K562 (cell line): ENCODE measurements around the gene RAD23B. TPM values are rescaled to one million over a fixed set of nuclear protein-coding genes. Genes with fewer than 3 reads are reported as not detected.

ENCODE experiments used
- ATAC-seq: fragments of 200-7000 bp; cut with Tn5 transposase; 3 replicates; pipeline ENCODE4 v1.9.1; 2020; ENCODE audit warnings: moderate library complexity
- BruUV-seq: library from RNA; stranded (reverse); fragments of 400-500 nt; replicated peaks from 2 replicates; lab custom pipeline; 2021; lab: Mats Ljungman, UMichigan
- CTCF ChIA-PET: fragments of 300-600 bp; formaldehyde crosslinking; extraction: SDS; loops from one replicate; lab custom pipeline; 2021; ENCODE audit warnings: low intra/inter-chr PET ratio; lab: Yijun Ruan, JAX
- POLR2A ChIA-PET: fragments of 300-600, 350-650 bp; sonication (Branson Sonifier 250); formaldehyde crosslinking; extraction: SDS; loops from one replicate; lab custom pipeline; 2021; ENCODE audit warnings: antibody characterized with exemption, inconsistent platforms; lab: Yijun Ruan, JAX
- DNase-seq, 4 experiments: peaks; one replicate each; pipeline versions ENCODE4 v3.0.0 to v3.0.0-alpha.2; 2011 to 2018; ENCODE audit warnings: low spot score in 3 of 4, mixed read lengths in 3 of 4; ENCODE audit errors: extremely low read depth in 1 of 4
- FAIRE-seq: peaks from 2 replicates; lab custom pipeline; 2011; peaks lifted over from hg19 to GRCh38; lab: Jason Lieb, UNC
- H2AFZ ChIP-seq: 2 replicates; pipeline ENCODE4 v1.6.0; 2011; ENCODE audit warnings: low read depth, low read length, control low read depth, inconsistent platforms
- H3K27ac ChIP-seq: fragments of 200-600 bp; 3 replicates; pipeline ENCODE4 v1.8.0; 2011; ENCODE audit warnings: low read depth, mild to moderate bottlenecking, control low read depth, inconsistent platforms, low read length, moderate library complexity, mixed read lengths; ENCODE audit errors: extremely low read depth
- H3K27me3 ChIP-seq, 2 experiments: fragments of 300-600 bp in 1 of 2; 2 replicates in 1 of 2; 3 replicates in 1 of 2; pipeline versions ENCODE4 v1.6.0 to v1.8.0; 2011; ENCODE audit warnings: inconsistent platforms in 2 of 2, low read length in 2 of 2, mild to moderate bottlenecking in 1 of 2, mixed read lengths in 1 of 2, moderate library complexity in 1 of 2; ENCODE audit not compliant: control insufficient read depth in 2 of 2, insufficient read depth in 2 of 2
- H3K36me3 ChIP-seq: fragments of 300-600 bp; 3 replicates; pipeline ENCODE4 v1.8.0; 2011; ENCODE audit warnings: mild to moderate bottlenecking, low read length, inconsistent platforms; ENCODE audit not compliant: control insufficient read depth, insufficient read depth
- H3K4me1 ChIP-seq, 2 experiments: fragments of 200-600 bp in 1 of 2; replicated peaks in 1 of 2; 2 replicates in 1 of 2; 3 replicates in 1 of 2; pipeline versions ENCODE4 v1.5.1 to v1.8.0; 2011; ENCODE audit warnings: inconsistent platforms in 2 of 2, low read length in 2 of 2, mild to moderate bottlenecking in 1 of 2, mixed read lengths in 1 of 2, moderate library complexity in 1 of 2; ENCODE audit not compliant: control insufficient read depth in 2 of 2, insufficient read depth in 2 of 2
- H3K4me2 ChIP-seq: 2 replicates; pipeline ENCODE4 v1.6.1; 2011; ENCODE audit warnings: low read length, control low read depth, inconsistent platforms, mixed read lengths; ENCODE audit not compliant: insufficient read depth
- H3K4me3 ChIP-seq: fragments of 200-600 bp; sonication (generic), shearing (Covaris generic); 2 replicates; pipeline ENCODE4 v1.5.1; 2016; ENCODE audit warnings: control low read depth, inconsistent platforms
- H3K79me2 ChIP-seq: fragments of 200-600 bp; 3 replicates; pipeline ENCODE4 v1.8.0; 2011; ENCODE audit warnings: low read length, inconsistent platforms; ENCODE audit not compliant: control insufficient read depth, insufficient read depth
- H3K9ac ChIP-seq, 2 experiments: 2 replicates each; pipeline versions ENCODE4 v1.6.0 to v1.6.1; 2011; ENCODE audit warnings: low read depth in 2 of 2, low read length in 2 of 2, control low read depth in 1 of 2, inconsistent platforms in 1 of 2, mild to moderate bottlenecking in 1 of 2, mixed read lengths in 1 of 2; ENCODE audit not compliant: insufficient read depth in 1 of 2
- H3K9me1 ChIP-seq: one replicate; pipeline ENCODE4 v1.6.0; 2011; ENCODE audit warnings: inconsistent platforms, mild to moderate bottlenecking, low read length, moderate library complexity; ENCODE audit not compliant: control insufficient read depth, insufficient read depth
- H3K9me3 ChIP-seq: replicated peaks from 2 replicates; pipeline ENCODE4 v1.5.1; 2011; ENCODE audit warnings: low read depth, low read length, inconsistent platforms; ENCODE audit not compliant: control insufficient read depth, insufficient read depth
- H4K20me1 ChIP-seq: replicated peaks from 2 replicates; pipeline ENCODE4 v1.6.1; 2011; ENCODE audit warnings: low read length, inconsistent platforms, mixed read lengths; ENCODE audit not compliant: control insufficient read depth, insufficient read depth
- RNF219 ChIP-seq: fragments of 250-450 bp; sonication (Bioruptor Pico); IDR thresholded peaks from 2 replicates; pipeline ENCODE4 v1.5.0; 2022; ENCODE audit warnings: mild to moderate bottlenecking
- SMARCA5 ChIP-seq: fragments of 450-650 bp; IDR thresholded peaks from 2 replicates; pipeline ENCODE4 v1.6.1; 2016
- SOX6 ChIP-seq: fragments of 450-650 bp; IDR thresholded peaks from 2 replicates; pipeline ENCODE4 v1.6.1; 2014; ENCODE audit warnings: mild to moderate bottlenecking
- ZBTB26 ChIP-seq: fragments of 450-650 bp; formaldehyde crosslinking; IDR thresholded peaks from 2 replicates; pipeline ENCODE4 v1.4.0; 2022; ENCODE audit warnings: missing genetic modification characterization
- WGBS: fragments of 100-300 bp; shearing (Covaris generic); methylation state at CpG from one replicate; pipeline ENCODE4 v1.1.6; 2016; ENCODE audit warnings: low coverage, mixed read lengths; ENCODE audit not compliant: insufficient coverage; ENCODE audit errors: missing lambda C conversion rate; 5-methylcytosine and 5-hydroxymethylcytosine counted together
- in situ Hi-C: fragments of 300-500 bp; cut with MboI; formaldehyde crosslinking; loops from 4 replicates; pipeline ENCODE4 v1.15.0; 2018; ENCODE audit warnings: inconsistent platforms, mixed read lengths
- intact Hi-C: fragments of 100-400 bp; cut with micrococcal nuclease; formaldehyde crosslinking; loops from 2 replicates; pipeline ENCODE4 v1.14.2; 2022
- polyA plus RNA-seq, 8 experiments: library from polyadenylated mRNA; depleted of rRNA in 4 of 8; stranded (reverse) in 5 of 8; unstranded in 3 of 8; fragments of >200 nt; fragmentation: Nextera tagmentation in 2 of 8; fragmentation: Illumina TruSeq in 1 of 8; extraction: Ambion mirVana in 2 of 8; extraction: Trizol in 1 of 8; gene quantifications; 2 replicates each; pipeline versions ENCODE4 v1.2.1 to v1.2.3, GENCODE V29; 2011 to 2014; ENCODE audit warnings: inconsistent platforms in 1 of 8, missing spikeins in 1 of 8
- total RNA-seq, 7 experiments: library from RNA; depleted of rRNA in 6 of 7; stranded (reverse); fragments of >200 nt in 6 of 7; fragmentation: Illumina TruSeq in 2 of 7; extraction: Trizol in 2 of 7; gene quantifications; 2 replicates each; pipeline versions ENCODE4 v1.2.1 to v1.2.3, GENCODE V29; 2011 to 2021; ENCODE audit warnings: low replicate concordance in 1 of 7

The RAD23B gene
- total and polyA plus RNA-seq, 9 of the 15 experiments (the other 6 are each of a cell fraction or from before 2014, with no cell fraction given), result 14.5 to 184 (median 114) TPM

GRCh38 chr9:107273634-107274033 is 9.4 kb upstream of the RAD23B start:
- H4K20me1 ChIP-seq, result no peaks in the 10 kb centered on the region
- POLR2A ChIA-PET, result interaction anchor here (0.6 to 1.3 kb wide), 7 partner anchors 8 to 256 kb away, joined by 3 to 5 read pairs (median 3); no protein-coding TSS in a partner anchor
- WGBS, result 4% methylated on average over 4 of the region's 4 CpGs

More at GRCh38 chr9:107273634-107274033, 9.4 kb upstream of the RAD23B start:
- Histone ChIP-seq H3K27me3 (peaks cover 9 to 14% of the 10 kb centered on the region in 2 experiments), H3K4me1 (peaks cover 5 to 12% of the 10 kb centered on the region in 2 experiments; a peak in 3 of 5 replicates), H3K27ac (no peak overlapping the region), H3K9me3 (no peaks in the 10 kb centered on the region), H3K9me1 (no peaks in the 10 kb centered on the region), H3K36me3 (no peaks in the 10 kb centered on the region), H3K4me3 (no peak overlapping the region), H3K9ac (no peak overlapping the region; a peak in 1 of 4 replicates), H2AFZ (peak overlapping the region; percentile 64), H3K79me2 (no peaks in the 10 kb centered on the region), H3K4me2 (peak overlapping the region; percentile 53; the same call in 1 of the 2 replicates)
- in situ Hi-C loops, result no loop called here
- peak; percentile 15 for FAIRE-seq
- intact Hi-C loops, result no loop called here
- peak; percentile 48 for ATAC-seq
- CTCF ChIA-PET, result no interaction called here
- DNase-seq, result no peak
- no TSS peak for BruUV-seq
- TF ChIP-seq ZBTB26 (CRISPR knock-in tag), result 0 out of 2 replicates have a peak, but pooled peaks have one; percentile 46
- no peak for TF ChIP-seq RNF219 (CRISPR knock-in tag)
- TF ChIP-seq SOX6, result peak; percentile 11
- TF ChIP-seq SMARCA5, result 0 out of 2 replicates have a peak, but pooled peaks have one; percentile 11
